Activated CD4-positive, alpha-beta T cell treated with anti-CD3 and anti-CD28 coated beads, Interleukin-2, amount 50 U/mL, for 1 hour (primary cell): ENCODE measurements around the gene XK.
"Not testable (repeated sequence)": the region's sequence is repeated elsewhere in the genome, so short reads cannot be mapped to it uniquely, and the experiment has no call there.

Experiments
- DNase-seq: peaks from one replicate; pipeline ENCODE4 v3.0.0-alpha.2; 2020

Gene XK, protein sequence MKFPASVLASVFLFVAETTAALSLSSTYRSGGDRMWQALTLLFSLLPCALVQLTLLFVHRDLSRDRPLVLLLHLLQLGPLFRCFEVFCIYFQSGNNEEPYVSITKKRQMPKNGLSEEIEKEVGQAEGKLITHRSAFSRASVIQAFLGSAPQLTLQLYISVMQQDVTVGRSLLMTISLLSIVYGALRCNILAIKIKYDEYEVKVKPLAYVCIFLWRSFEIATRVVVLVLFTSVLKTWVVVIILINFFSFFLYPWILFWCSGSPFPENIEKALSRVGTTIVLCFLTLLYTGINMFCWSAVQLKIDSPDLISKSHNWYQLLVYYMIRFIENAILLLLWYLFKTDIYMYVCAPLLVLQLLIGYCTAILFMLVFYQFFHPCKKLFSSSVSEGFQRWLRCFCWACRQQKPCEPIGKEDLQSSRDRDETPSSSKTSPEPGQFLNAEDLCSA

GRCh38 chrX:37685381-37686359 is at the start of gene XK:
Gene XK, plus strand, starts transcription at chrX:37685791. Its CDS starts 171 bp downstream, at chrX:37685962.
- peak; percentile 9 for DNase-seq

DNA sequence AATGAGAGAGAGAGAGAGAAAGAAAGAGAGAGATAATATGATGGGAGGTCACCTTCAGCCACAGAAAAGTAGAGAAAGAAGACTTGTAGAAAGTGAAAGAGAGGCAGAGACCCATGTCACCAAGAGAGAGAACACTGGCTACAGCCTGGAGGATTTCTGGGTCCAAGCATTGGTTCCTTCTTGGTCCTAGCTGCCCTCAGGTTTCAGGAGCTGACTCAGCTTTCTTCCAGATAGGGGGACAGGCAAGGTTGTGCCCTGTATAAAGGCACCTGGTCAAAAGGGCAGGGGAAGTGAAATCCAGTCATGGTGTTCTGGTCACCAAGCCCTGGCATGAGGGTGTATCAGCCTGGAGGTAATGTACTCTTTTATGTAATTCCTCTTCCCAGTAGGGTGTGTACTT is 47.5 kb upstream of the XK start:
- DNase-seq, result no peak

GRCh38 chrX:37640142-37640541 is 45.4 kb upstream of the XK start:
- DNase-seq, result no peak

DNA sequence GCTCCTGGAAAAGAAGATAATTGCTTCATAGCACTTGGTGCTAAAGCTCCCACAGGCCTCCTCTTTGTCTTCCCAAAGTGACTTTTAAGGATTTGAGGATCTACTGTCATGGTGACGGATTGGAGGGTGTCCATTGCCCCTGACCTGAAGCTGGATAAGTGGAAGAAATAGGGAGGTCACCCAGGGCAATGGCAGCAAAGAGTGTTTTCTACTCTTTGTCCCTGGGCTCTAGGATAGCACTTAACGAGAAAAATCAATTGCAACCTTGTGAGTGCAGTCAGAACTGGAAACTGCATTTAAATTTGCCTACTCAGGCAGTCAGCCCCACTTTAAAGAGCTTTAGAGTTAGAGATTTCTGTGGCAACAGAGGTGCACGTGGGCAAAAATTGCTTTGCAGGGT is 43.7 kb upstream of the XK start:
- DNase-seq, result no peak

- no peak for DNase-seq
Measured at GRCh38 chrX:37644381-37645305, 40.9 kb upstream of the XK start.

GRCh38 chrX:37646254-37646653 is 39.3 kb upstream of the XK start:
- DNase-seq, result no peak

- DNase-seq, result not testable (repeated sequence)
Measured at GRCh38 chrX:37650879-37651278, 34.7 kb upstream of the XK start.

- no peak for DNase-seq
Measured at GRCh38 chrX:37651921-37652452, 33.6 kb upstream of the XK start.

GRCh38 chrX:37652589-37653231 is 32.9 kb upstream of the XK start:
- DNase-seq, result no peak

DNA sequence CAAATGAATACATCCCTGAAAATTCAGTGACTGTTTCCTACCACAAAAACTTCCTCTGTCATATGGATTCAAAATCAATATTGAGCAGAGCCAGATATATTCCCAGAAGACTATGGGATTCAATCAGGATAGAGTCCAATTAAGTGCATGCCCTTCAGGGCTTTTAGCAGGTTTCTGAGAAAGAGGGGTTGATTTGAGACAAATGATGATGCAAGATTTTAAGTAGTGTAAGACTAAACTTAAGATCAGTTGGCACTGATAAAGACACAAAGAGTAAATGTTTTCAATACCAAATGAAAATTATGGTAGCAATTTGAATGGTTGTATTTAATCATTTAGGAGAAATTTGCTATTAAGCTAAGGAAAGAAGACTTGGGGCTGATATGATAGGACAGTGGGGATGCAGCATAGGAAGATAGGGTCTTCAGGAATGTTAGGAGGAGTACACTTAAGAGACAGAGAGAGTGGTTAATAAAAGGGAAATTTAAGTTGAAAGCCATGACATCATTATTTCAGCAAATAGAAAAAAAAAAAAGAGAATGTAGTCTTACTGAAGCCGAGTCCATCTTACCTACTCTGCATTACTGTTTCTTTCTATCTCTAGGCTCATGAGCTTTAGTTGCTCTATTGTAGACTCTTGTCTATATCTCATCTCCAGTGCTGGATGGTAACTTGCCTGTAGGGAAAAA is 32.0 kb upstream of the XK start:
- DNase-seq, result no peak

DNA sequence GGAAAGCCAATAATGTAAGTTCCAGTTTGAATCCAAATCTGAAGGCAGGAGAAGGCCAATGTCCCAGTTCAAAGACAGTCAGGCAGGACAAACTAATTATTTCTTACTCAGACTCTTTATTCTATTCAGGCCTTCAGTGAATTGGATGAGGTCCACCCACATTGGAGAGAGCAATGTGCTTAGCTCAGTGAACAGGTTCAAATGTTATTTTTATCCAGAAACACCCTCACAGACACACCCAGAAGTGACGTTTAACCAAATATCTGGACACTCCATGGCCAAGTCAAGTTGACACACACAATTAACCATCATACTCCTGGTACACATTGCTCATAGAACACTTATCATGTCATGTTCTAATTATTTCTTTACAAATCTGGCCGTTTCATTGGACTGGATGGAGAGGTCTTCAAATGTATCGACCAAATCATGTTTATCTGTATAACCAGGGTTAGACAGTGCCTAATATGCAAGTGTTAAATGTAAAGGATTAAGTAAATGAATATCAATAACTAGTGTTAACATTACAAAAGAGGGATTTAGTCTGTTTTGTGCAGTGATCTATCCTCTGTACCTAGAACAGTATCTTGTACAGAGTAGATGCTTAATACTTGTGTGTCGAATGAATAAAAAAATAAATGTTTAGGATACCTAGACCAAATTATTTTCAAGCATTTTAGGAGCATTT is 27.1 kb upstream of the XK start:
- DNase-seq, result no peak

GRCh38 chrX:37659047-37659446 is 26.5 kb upstream of the XK start:
- no peak for DNase-seq

DNA sequence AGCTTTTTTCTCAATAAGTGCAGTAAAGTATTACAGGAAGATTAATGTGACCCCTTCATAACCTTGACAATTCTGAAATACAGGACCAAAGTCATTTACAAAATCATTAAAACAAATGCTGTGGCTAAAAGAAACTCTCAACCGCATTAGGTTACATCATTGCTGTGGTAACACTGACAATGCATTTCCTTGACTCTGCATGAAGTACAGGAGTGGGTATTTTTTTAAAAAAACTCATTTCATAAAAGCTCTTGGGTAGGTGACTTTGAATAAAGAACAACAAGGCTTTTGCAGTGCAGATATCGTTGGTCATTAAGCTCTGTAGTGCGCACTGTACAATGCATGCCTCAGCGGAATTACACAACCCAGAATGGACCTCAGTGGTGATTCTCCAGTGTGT is 23.4 kb upstream of the XK start:
- no peak for DNase-seq

DNA sequence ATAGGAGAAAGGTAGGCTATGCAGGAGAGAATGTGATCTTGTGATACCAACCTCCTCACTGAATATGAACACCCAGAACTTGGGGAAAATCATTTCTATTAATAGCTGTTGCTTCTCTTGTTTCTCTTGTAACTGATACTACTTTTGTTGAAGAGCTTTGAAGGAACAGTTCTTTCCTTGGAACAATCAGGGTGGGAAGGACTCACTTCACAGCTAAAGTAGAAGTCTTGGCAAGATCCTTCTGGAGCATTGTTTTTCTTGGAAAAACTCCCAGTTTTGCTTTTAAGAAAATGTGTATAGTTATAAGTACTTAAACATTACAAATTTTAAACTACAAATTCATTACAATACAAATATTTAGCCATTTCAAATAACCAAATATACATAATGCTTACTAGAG is 19.1 kb upstream of the XK start:
- DNase-seq, result no peak

GRCh38 chrX:37667141-37667540 is 18.4 kb upstream of the XK start:
- no peak for DNase-seq

DNA sequence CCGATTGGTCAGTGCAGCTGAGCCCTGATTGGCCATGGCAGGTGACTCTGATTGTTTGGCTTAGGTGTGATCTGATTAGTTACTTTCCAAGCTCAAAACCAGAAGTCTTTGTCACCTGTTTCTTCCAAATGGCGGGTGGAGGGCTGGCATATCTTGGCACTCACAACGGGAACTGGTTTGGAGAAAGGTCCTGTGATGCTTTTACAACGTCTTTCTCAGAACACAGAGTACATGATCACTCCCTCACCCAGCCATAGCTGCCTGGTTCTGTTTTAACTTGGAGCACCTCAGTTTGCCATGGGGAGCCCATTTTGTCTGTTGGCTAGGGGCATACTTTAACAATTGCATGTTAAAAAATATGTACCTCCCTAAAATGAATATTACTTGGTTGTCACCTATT is 13.0 kb upstream of the XK start:
- DNase-seq, result no peak

DNA sequence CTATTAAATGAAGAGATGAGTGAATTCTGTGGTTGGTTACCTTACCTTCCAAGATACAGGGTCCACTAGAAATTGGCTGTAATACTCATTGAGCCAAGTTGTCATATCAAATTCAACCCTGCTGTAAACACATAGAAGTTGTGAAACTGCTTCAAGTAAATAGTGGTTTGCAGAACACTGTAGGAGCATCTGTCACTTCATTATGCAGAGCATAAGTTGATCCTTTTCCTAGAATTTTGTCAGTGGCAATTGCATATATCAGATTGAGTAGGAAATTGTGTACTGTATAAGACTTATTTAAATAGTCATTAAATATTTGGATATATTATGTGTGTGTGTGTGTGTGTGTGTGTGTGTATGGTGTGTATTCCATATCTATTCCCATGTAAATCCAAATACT is 8.8 kb upstream of the XK start:
- no peak for DNase-seq

DNA sequence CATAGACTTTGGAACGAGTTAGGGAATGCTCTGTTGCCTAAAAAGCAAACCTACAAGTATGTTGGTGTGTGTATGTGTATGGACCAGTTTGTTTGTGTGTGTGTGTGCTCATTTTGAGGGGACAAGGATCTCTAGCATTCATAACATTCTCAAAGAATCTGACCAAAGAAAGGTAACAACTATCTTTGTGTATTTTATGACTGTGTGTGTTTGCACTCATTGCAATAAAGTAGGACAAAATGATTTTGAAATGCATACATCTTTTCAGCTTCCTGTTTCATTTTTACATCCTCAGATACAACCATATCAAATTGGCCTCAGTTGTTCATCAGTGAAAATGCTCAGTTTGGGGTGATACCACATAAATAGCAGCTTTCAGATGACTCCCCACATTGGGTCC is 8.3 kb upstream of the XK start:
- DNase-seq, result no peak

DNA sequence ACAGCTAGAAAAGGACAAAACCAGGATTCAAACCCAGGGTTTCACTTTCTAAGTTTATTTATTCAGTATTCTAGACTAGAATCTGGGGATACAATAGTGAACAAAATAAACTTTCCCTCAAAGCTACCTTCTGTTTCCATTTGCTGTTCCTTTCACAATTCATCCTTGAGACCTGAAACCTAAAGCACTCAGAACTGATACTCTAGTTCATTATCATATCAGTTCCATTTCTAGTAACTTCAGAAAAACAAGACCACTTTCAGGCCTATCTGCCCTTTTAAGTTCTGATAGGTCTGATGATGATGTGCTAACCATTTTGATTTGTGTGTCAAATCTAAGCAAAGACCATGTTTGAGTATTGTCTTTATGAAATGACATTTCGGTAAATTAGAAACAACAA is 7.8 kb upstream of the XK start:
- no peak for DNase-seq

- DNase-seq, result no peak
Measured at GRCh38 chrX:37678574-37678973, 7.0 kb upstream of the XK start.

GRCh38 chrX:37679230-37679629 is 6.4 kb upstream of the XK start:
- DNase-seq, result no peak
